COR-L47 (cell line): Measurements from ENCODE around the gene OLFM1.

ENCODE experiments used
- DNase-seq: peaks from one replicate; lab custom pipeline; 2025; lab: John Stamatoyannopoulos, UW

Gene OLFM1

DNA sequence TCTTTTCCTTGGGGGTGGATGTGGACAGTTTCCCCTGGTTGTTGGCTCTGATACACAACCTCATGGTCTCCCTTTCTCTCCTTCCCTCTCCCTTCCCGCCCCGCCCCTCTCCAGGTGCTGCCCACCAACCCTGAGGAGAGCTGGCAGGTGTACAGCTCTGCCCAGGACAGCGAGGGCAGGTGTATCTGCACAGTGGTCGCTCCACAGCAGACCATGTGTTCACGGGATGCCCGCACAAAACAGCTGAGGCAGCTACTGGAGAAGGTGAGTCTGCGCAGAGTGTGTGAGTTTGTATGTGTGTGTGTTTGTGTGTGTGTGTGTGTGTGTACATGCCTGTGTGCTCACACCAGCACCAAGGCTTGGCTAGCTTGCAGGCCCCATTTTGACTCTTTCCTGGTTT lies 2.6 kb downstream of the OLFM1 start:
- no peak for DNase-seq

DNA sequence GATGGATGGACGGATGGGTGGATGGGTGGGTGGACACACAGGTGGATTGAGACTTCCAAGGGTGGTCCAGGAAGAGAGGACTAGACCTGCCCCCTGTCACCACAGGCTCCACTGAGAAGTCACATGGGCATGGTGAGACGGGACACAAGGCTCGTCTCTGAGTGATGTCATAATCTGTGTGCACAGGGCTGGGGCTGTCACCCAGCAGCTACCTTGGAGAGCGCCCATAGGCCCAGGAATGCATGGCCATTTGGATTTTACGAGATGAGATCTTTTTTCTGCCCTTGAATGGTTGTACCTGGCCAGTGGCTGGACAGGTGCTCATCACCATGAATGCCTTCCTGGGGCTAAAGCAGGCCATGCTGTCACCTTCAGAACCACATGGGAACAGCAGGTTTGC lies 3.1 kb downstream of the OLFM1 start:
- DNase-seq = no peak

DNA sequence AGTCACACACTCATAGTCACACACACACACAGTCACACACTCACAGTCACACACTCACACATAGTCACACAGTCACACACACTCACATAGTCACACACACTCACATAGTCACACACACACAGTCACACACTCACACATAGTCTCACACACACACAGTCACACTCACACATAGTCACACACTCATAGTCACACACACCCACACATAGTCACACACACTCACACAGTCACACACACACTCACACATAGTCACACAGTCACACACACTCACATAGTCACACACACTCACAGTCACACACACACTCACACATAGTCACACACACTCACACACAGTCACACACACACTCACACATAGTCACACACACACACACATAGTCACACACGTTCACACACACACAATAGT lies 4.1 kb downstream of the OLFM1 start:
- no peak for DNase-seq

DNA sequence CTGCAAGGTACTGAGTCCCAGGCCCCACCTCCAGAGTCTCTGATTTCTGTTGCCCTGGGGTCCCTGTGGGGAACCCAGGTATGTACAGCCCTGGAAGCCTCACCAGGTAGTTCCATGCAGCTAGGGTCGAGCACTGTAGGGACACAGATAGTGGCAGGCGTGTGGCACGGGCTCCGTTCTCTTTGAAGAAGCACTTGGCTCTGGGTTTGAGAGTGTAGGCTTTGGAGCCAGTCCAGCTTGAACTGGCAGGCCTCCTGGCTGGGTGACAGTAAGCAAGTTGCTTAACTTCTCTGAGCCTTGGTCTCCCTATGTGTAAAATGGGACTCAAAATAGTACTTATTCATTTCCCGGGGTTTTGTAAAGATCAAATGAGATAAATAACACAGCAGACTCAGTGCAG lies 5.6 kb downstream of the OLFM1 start:
- DNase-seq = no peak

DNA sequence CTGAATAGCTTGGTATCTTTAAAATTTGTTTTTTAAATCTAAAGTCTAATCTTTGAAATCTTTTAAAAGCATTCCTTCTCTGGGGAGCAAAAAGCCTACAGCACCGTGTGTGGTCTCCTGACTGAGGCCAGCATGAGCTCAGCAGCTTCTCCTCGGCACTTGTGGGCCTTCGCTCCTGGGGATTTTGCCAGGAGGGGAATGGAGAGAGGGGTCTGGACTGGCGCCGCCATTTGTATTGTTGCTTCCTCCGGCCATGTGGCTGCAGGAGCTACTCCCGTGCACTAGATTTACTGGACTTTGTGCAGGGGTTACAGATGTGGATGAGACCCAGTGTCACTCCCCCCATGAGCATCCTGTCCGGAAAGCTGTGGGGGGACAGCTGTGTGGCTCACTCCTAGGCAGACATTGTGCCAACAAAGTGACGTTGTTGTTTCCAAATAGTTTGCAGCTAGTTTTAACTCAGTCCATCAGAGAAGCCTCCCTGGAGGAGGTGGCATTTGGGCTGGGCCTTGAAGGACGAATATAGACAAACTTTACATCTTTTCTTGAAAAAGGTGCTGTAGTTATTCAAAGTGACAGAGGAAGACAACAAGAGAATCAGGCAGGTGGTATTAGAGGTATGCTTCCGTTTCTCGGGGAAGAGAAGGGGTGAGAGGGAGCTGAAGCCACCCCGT lies 6.6 kb downstream of the OLFM1 start:
- DNase-seq = no peak

DNA sequence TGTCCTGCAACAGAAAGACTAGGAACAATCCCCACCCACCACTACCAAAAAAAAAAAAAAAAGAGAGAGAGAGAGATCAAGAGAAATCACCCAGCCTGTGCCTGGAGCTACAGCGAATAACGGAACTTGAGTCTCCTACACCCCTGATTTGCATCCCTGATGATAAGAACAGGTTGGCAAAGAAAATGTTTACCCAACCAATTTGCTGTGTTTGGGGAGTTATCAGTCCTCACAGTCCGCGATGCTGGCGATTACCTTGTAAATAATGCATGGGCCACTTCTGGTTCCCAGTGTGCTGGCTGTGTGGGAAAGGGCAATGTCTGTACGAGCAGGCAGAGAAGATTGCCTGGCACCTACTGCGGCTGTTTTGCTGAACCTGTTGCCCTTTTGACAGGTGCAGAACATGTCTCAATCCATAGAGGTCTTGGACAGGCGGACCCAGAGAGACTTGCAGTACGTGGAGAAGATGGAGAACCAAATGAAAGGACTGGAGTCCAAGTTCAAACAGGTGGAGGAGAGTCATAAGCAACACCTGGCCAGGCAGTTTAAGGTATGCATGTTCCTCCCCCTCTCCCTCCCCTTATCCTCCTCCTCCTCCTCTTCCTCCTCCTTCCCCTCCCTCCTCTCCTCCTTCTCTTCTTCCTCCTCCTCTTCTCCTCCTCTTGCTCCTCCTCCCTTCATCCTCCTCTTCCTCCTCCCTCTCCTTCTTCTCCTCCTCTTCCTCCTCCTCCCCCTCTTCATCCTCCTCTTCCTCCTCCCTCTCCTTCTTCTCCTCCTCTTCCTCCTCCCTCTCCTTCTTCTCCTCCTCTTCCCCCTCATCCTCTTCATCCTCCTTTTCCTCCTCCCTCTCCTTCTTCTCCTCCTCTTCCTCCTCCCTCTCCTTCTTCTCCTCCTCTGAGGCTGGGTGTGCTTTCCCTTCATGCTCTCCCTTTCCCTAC lies 8.3 kb downstream of the OLFM1 start:
- DNase-seq = no peak

DNA sequence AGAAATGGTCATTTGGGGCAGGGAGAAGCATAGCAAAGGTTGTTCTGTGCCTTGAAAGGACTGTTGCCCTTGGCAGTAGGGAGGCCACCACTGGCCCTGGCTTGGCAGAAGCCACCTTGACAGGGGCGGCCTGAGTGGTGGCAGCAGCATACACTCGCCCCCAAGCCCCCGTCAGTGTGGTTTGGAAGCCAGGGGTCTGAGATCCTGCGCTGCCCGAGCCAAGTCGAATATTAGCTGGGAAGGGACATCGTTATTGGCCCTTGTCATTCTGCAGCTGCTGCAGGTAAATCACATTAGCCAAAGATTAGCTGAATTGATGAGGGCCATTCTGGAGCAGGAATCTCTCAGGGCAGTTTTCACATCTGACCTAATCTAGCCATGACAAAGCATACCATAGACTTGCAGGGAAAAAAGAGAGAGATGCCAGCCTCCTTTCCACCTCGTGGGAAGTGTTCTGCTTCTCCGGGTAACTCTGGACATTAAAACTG lies 9.0 kb downstream of the OLFM1 start:
- DNase-seq = no peak

DNA sequence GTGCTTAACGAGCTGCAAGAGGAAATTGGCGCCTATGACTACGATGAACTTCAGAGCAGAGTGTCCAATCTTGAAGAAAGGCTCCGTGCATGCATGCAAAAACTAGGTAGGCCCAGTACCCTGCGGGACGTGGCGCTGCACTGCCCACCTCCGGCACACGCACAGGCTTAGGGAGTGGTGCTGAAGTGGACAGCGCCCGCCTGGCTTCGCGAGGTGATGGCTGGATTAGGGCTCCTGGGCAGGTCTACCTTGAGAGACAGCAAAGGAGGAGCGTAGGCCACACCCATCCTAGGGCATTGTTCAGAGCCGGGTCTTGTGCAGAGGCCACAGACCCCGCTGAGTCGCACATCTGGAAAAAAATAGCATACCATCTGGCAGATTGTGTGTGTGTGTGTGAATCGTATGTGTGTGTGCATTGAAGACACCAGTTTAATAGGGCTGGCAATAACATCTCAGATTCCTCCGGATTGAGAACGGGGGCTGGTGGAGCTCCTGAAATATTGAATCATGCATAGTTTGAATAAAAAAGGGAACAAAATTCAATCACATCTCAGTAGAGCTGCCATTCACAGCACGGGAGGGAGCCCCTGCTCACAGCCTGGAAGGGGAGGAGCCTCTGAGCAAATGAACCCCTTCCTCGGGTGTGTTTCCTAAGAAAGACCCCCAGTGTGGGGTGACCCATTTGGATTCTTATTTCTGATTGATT lies 11.1 kb downstream of the OLFM1 start:
- DNase-seq = no peak

DNA sequence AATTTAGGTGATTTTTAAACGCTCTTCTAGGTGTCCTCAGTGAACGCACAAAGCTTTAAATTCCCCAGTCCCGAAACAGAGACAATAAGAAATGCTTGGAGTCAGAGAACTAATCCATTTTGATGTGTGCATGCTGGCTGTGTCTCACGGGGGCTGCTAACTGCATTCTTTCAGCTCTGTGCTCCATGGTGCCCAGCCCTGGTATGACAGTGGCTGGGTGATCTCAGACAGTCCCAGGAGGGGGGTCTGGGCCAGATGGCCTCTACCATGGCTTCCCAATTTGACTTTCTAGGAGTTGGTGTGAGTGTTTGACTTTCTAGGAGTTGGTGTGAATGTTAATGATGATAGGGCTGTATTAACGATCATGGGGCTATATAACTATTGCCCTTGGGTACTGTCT lies 12.1 kb downstream of the OLFM1 start:
- DNase-seq = no peak

DNA sequence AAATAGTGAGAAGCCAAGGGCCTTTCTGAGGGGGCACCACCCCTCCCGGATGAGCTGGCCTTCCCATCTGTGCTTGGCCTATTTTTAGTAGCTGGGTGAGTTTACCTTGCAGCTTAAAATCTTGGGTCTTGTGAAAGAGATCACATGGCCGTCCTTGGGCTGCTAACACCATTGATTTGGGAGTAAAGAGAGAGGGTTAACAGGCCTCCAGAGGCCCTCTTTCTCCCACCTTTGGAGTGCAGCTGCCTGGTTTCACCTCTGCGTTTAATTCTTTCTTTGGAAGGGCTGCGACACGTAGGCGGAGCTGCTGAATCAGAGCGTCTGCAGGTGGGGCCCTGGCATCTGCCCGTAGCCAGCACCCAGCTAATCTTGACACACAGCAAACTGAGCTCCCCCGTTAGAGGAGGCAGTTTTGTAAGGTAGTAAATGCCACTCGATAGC lies 12.8 kb downstream of the OLFM1 start:
- DNase-seq = no peak

DNA sequence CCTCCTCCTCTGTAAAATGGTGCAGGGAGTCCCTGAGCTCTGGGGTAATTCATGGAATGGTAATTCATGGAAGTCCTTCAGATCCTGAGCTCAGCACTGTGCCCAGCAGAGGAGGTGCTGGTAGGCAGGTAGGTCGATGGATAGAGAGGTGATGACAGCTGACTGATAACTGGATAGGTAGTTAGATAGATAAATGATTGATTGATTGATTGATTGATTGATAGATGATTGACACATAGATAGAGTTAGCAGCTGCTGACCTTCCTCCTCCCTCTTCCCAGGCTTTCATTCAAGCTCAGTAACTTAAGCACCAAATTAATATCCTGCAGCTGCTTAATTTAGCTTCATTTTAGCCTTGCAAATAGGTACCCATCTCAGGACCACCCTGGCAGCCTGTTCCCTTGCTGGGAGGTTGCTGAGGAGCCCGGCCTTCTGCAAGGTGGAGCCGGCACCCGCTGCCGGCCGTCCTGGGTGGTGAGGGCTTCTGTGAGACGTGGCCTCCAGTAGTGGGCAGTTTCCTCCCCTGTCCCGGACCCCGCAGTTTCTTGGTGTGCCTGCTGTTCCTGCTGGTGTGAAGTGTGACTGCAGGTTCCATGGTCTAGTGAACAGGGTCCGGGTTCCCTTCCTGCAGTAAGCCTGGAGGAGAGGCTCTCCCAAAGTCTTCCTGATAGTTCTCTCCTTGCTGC lies 13.4 kb downstream of the OLFM1 start:
- DNase-seq = no peak

DNA sequence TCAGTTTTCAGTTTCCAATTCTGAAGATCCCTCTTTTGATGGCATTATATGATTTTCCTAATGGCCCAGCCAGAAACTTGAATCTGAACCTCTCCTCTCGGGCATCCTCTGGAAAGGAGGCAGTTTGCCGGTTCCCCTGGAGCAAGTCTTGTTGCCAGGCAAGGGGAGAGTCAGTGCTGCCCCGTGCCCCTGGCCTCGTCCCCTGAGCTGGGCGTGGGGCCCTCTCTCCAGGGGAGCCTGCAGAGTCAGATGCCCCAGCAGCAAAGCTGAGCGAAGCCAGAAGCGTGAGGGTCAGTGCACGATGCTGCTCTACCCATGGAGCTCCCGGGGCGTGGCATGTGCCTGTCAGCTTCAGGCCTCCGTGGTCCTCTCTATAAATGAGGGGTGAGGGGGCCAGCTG lies 14.0 kb downstream of the OLFM1 start:
- no peak for DNase-seq

DNA sequence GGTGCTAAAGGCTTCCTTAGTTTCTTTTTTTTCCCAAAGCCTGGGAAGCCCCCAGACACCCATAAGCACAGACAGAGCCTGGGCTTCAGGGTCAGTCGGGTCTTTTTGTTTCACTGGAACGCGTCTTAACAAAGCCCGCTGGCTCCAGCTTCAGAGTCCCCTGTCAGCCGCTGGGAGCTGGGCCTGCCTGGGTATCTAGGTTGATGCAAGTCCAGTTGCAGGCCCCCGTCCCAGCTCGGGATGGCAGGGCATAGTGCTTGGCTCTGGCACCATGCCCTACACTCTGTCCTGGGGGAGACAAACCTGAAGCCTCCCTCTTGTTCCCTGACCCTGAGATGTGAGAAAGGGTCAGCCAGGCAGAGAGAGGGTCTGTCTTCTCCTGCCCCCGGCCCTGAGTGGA lies 14.5 kb downstream of the OLFM1 start:
- no peak for DNase-seq

DNA sequence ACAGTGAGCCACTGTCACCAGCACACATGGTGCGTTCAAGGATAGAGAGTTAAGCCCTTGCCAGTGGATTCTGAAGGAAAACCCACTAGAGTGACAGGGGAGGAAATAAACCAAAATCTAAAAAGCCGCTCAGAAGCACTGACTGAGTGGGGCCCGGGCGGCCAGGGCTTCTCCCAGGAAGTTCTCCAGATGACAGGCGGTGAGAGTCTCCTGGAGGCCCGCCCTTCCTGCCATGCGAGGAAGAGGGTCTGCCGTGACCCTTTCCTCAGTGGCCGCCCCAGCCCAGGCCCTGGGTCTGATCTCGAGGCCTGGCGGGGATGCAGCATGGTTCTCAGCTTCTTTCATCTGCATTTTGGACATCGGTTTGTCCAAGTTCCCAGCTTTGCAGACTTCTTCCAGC lies 14.9 kb downstream of the OLFM1 start:
- no peak for DNase-seq

DNA sequence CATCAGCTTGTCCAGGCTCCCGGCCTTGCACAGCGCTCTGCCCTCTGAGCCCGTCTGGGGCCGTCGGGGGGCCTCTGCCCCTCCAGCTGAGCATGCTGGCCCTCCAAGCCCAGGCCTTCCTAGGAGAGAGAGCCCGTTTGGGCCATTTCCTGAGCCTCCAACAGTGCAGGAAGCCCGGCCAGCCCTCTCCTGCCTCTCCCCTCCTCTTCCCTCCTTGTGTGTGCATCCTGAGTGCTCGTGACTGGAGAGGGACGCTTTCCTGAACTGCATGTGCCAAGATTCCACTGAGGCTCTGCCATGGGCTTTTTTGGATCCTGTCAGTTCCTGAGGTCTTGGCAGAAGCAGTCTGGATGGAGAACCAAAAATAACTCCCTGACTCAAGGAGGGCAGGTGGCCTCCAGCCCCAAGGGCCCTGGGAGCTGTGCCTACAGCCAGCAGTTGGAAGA lies 15.6 kb downstream of the OLFM1 start:
- DNase-seq = no peak

DNA sequence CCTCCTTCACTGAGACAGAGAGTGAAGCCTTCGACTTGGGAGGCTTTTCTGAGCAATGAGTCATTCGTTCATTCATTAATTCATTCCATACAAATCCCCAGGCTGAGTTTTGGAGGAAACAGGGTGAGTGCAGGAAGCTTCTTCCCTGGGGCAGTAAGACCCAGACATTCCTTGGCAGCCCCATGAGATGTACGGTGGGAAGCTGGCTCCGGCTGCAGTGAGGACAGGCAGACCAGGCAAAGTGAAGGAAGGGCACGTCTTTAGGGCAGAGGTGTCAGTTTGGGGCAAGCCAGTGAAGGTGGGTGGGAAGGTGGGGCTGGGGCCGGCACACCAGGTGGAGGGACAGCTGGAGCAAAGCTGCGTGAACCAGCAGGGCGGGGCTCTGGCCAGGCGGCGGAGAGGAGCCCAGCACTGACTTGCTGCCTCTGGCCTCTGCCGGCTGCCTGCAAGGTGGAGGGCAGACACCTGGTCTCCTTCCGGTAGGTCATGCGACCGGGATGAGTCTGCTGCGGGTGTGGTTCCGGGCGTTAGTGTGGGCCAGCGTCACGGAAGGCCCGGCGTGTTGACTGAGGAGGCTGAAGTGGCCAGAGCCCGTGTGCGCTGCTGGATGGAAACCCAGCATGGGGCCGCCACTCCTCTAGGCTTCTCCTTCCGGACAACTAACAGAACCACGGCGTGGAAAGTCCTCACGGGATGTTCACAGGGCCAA lies 16.6 kb downstream of the OLFM1 start:
- DNase-seq = no peak

DNA sequence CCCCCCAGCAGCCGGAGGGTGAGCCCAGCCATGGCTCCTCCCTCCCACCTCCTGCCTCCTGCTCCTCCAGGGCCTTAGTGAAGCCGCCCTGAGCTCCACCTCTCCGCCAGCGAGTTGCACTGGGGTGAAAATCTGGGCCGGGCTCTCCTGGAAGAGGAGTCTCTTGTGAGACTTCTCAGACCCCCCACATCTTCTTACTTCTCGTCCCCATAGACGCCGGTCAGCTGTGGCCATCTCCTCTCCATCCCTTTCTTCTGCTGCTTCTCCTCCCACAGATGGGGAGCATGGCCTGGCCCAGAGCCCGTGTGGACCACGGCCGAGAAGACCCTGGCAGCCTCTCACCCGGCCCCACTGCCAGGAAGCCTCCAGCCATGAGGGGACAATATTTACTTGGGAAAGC lies 17.3 kb downstream of the OLFM1 start:
- no peak for DNase-seq

DNA sequence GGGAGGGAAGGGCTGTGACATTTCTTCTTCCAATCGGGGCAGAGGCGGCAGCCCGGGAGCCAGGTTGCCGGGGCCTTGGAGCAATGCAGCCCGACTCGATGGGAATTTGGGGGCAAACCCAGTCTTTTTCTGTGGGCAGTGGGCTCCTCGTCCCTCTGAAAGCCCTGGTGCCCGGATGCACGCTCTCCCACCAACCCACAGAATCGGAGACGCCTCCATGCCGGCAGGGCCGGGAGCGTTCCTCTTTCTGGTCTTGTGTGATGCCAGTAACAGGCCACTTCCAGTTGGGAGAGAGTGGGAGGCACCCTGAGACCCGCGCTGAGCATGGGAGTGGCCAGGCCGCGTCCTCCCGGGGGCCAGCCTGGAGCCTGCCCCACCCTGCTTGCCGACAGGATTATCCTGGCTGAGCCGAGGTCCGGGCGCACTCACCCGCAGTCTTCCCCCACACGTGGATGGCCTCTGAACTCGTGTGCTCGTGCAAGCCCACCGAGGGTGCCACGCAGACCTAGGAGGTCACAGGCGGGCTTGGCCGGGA lies 17.8 kb downstream of the OLFM1 start:
- DNase-seq = no peak

DNA sequence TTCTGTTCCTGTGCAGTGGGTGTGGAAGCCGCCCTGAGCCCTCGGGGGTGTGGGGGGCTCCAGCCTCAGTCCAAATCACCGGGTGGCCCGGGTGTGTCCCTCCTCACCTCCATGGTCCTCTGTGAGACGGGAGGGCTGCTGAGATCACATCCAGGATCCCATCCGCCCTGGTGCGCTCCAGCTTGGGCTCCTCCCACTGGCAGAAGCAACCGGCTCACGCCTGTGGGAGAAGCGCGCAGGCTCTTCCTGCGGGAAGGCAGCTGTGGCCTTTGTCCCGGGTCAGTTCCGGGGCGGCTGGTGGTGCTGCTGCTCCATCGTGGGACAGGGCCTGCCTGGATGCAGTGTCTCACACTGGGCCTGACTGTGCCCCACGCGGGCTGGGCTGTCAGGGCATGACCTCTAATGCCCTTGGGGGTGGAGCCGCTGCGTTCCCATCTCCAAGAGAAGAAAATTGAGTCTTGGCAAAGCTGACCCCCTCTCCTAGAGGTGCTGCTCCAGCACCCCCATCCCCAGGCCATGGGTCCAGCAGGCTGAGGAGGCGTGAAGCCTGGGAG lies 18.5 kb downstream of the OLFM1 start:
- no peak for DNase-seq

DNA sequence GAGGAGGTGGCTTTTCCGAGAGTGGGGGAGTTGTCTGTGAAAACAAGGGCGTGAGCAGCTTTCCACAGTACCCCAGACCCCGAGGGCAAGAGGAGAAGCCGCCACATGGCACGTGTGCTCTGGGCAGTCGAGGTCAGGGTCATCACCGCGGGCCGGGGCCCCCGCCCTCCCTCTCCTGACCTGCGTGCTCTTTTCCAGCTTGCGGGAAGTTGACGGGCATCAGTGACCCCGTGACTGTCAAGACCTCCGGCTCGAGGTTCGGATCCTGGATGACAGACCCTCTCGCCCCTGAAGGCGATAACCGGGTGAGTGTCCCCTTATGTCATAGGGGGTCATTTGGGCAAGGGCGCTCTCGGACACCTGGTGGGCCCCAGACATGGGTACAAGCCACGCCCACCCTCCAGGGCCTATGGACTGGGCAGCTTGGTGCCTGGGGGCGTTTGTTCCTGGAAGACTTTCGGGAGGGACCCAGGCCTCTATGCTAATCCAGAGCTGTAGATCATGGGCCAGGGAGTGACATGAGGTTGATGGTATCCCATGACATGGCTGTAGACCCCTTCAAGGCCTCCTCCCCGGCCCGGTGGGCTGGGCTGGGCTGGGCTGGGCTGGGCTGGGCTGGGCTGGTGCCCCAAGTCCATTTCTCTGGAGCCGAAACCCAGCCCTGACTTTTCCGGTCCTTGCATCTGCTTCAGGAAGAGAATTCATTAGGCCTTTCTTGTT lies 19.2 kb downstream of the OLFM1 start:
- no peak for DNase-seq
